DND-41 (cell line): ENCODE results near the gene ART3.

ENCODE experiments used
- ATAC-seq: fragments of 200-7000 bp; cut with Tn5 transposase; 3 replicates; pipeline ENCODE4 v1.9.1; 2021; ENCODE audit warnings: low read depth; ENCODE audit not compliant: insufficient read depth
- DNase-seq: peaks from one replicate; pipeline ENCODE4 v3.0.0-alpha.2; 2020
- H2AFZ ChIP-seq: 2 replicates; pipeline ENCODE4 v1.6.0; 2012; ENCODE audit warnings: low read depth, low read length
- H3K27ac ChIP-seq: 2 replicates; pipeline ENCODE4 v1.5.1; 2012; ENCODE audit warnings: low read length, inconsistent platforms
- H3K27me3 ChIP-seq: fragments of 200-600 bp; sonication (generic); 2 replicates; pipeline ENCODE4 v1.6.0; 2012; ENCODE audit warnings: low read length, mild to moderate bottlenecking, inconsistent platforms; ENCODE audit not compliant: insufficient read depth, poor library complexity
- H3K36me3 ChIP-seq: 2 replicates; pipeline ENCODE4 v1.5.1; 2012; ENCODE audit warnings: low read length, inconsistent platforms; ENCODE audit not compliant: insufficient read depth
- H3K4me1 ChIP-seq: 2 replicates; pipeline ENCODE4 v1.5.1; 2012; ENCODE audit warnings: mild to moderate bottlenecking, low read length; ENCODE audit not compliant: insufficient read depth
- H3K4me2 ChIP-seq: 2 replicates; pipeline ENCODE4 v1.6.0; 2012; ENCODE audit warnings: mild to moderate bottlenecking, moderate library complexity, low read length, inconsistent platforms; ENCODE audit not compliant: insufficient read depth
- H3K4me3 ChIP-seq, 2 experiments: fragments of 200-600 bp in 1 of 2; shearing (Covaris generic) in 1 of 2; 2 replicates each; pipeline ENCODE4 v1.5.1; 2012 to 2016; ENCODE audit warnings: inconsistent platforms in 2 of 2, low read length in 2 of 2, mild to moderate bottlenecking in 2 of 2, low read depth in 1 of 2, moderate library complexity in 1 of 2
- H3K79me2 ChIP-seq: 2 replicates; pipeline ENCODE4 v1.6.0; 2012; ENCODE audit warnings: low read length, inconsistent platforms; ENCODE audit not compliant: insufficient read depth
- H3K9ac ChIP-seq: 2 replicates; pipeline ENCODE4 v1.6.0; 2012; ENCODE audit warnings: low read depth, mild to moderate bottlenecking, inconsistent platforms, low read length, moderate library complexity
- H3K9me3 ChIP-seq: 2 replicates; pipeline ENCODE4 v1.5.1; 2012; ENCODE audit warnings: low read length, moderate library complexity, mild to moderate bottlenecking, inconsistent platforms; ENCODE audit not compliant: insufficient read depth, severe bottlenecking
- H4K20me1 ChIP-seq: 2 replicates; pipeline ENCODE4 v1.6.0; 2012; ENCODE audit warnings: low read length; ENCODE audit not compliant: insufficient read depth
- EZH2 ChIP-seq: IDR thresholded peaks from 3 replicates; pipeline ENCODE4 v1.6.1; 2012; ENCODE audit warnings: borderline replicate concordance, low read depth, mild to moderate bottlenecking, moderate library complexity, low read length, inconsistent platforms; ENCODE audit not compliant: severe bottlenecking
- TF ChIP-seq, protein P1 (sequence below): IDR thresholded peaks from 2 replicates; pipeline ENCODE4 v1.5.1; 2012; ENCODE audit warnings: borderline replicate concordance, low read length, moderate library complexity, mild to moderate bottlenecking; ENCODE audit not compliant: poor library complexity, severe bottlenecking; ENCODE audit errors: extremely low read depth

Gene ART3

DNA sequence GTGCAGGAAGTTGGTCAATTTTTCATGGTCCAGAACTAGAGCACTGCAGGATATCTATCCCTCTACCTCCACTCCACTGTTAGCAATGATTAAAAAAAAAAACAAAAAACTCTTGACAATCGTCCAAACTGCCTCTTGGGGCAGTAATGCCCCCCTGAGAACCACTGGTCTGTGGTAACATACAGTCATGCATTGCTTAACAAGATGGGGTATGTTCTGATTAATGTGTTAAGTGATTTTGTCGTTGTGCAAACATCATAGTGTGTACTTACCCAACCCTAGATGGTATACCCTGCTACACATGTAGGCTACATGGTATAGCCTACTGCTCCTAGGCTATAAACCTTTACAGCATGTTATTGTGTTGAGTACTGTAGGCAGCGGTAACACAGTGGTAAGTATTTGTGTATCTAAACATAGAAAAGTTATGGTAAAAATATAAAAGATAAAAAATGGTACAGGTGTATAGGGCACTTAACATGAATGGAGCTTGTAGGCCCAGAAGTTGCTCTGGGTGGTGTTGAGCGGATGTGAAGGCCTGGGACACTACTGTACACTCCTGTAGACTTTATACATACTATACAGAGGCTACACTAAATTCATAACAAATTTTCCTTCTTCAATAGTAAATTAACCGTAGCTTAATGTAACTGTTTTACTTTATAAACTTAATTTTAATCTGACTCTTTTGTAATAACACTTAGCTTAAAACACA lies 34.1 kb downstream of the ART3 start:
- no peaks in the 10 kb centered on the region for H3K4me1 ChIP-seq
- ATAC-seq (peak; percentile 50; the same call in 2 of the 3 replicates), DNase-seq (no peak)
- H4K20me1 ChIP-seq: no peaks in the 10 kb centered on the region
- no peak overlapping the region for H3K4me3 ChIP-seq
- H3K27ac ChIP-seq: no peak overlapping the region
- H3K36me3 ChIP-seq: peaks cover 10% of the 10 kb centered on the region
- no peak for TF ChIP-seq EZH2
- TF ChIP-seq, protein P1, sequence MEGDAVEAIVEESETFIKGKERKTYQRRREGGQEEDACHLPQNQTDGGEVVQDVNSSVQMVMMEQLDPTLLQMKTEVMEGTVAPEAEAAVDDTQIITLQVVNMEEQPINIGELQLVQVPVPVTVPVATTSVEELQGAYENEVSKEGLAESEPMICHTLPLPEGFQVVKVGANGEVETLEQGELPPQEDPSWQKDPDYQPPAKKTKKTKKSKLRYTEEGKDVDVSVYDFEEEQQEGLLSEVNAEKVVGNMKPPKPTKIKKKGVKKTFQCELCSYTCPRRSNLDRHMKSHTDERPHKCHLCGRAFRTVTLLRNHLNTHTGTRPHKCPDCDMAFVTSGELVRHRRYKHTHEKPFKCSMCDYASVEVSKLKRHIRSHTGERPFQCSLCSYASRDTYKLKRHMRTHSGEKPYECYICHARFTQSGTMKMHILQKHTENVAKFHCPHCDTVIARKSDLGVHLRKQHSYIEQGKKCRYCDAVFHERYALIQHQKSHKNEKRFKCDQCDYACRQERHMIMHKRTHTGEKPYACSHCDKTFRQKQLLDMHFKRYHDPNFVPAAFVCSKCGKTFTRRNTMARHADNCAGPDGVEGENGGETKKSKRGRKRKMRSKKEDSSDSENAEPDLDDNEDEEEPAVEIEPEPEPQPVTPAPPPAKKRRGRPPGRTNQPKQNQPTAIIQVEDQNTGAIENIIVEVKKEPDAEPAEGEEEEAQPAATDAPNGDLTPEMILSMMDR: peak; percentile 9
- no peak overlapping the region for H3K4me2 ChIP-seq
- H3K9me3 ChIP-seq: no peaks in the 10 kb centered on the region
- no peaks in the 10 kb centered on the region for H3K79me2 ChIP-seq
- no peak overlapping the region for H2AFZ ChIP-seq
- no peak overlapping the region for H3K9ac ChIP-seq
- H3K27me3 ChIP-seq: no peaks in the 10 kb centered on the region

DNA sequence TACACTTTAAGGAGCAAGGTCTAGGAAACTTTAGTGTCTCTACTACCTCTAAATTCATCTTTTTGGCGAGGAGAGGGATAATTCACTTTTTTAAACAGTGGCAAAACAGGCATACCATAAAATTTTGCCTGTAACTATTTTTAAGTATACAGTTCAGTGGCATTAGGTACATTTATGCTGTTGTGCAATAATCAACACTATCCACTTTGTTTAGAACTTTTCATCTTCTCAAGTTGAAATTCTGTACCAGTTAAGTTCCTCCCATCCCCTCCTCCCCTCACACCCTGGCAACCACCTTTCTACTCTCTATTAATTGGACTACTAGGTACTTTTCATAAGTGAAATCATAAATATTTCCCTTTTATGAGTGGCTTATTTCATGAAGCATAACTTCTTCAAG lies 42.3 kb downstream of the ART3 start:
- Histone ChIP-seq H2AFZ (no peak overlapping the region), H3K27ac (no peak overlapping the region)
- TF ChIP-seq, protein P1: no peak
- TF ChIP-seq EZH2: no peak

DNA sequence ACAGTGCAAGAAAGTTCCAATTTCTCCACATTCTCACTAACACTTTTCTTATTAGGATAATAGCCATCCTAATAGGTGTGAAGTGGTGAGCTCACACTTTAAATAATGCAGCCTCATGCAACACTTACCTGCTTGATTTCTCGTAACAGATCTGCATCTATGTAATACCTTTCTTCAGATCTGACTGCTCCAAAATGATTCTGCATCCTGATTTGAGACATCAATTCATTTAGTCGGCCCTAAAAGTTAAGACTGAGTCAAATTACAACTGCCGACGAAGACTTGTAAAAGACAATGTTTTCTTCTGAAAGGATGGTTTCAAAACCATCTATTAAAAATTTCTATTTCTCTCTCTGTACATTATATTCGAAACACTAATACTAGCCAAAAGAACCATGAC lies 43.0 kb downstream of the ART3 start:
- Histone ChIP-seq H3K9me3 (no peaks in the 10 kb centered on the region), H3K4me1 (no peaks in the 10 kb centered on the region), H3K9ac (no peak overlapping the region), H4K20me1 (no peaks in the 10 kb centered on the region), H3K4me3 (no peak overlapping the region), H3K79me2 (no peaks in the 10 kb centered on the region), H3K4me2 (no peak overlapping the region), H3K27ac (no peak overlapping the region), H3K36me3 (peaks cover 82% of the 10 kb centered on the region), H2AFZ (no peak overlapping the region), H3K27me3 (no peaks in the 10 kb centered on the region)
- DNase-seq: no peak
- no peak for ATAC-seq
- TF ChIP-seq, protein P1: no peak
- no peak for TF ChIP-seq EZH2

More for the DNA sequence above, 42.3 kb downstream of the ART3 start:
- peaks cover 74% of the 10 kb centered on the region for H3K36me3 ChIP-seq
- no peaks in the 10 kb centered on the region for H4K20me1 ChIP-seq
- H3K27me3 ChIP-seq: no peaks in the 10 kb centered on the region
- ATAC-seq (no peak), DNase-seq (no peak)
- no peaks in the 10 kb centered on the region for H3K79me2 ChIP-seq
- H3K9me3 ChIP-seq: no peaks in the 10 kb centered on the region
- H3K4me2 ChIP-seq: no peak overlapping the region
- no peak overlapping the region for H3K9ac ChIP-seq
- H3K4me1 ChIP-seq: no peaks in the 10 kb centered on the region
- no peak overlapping the region for H3K4me3 ChIP-seq
